ENCODE results near the gene PDLIM5.

Gene PDLIM5

GRCh38 chr4:94650134-94650495, 198.4 kb downstream of the PDLIM5 start:
- Histone ChIP-seq H3K27me3 (ENCODE audit: control insufficient read depth, low read length) (no peaks in the 10 kb centered on the region), H3K36me3 (ENCODE audit: control insufficient read depth, low read length) (no peaks in the 10 kb centered on the region)

GRCh38 chr4:94650690-94651089, 198.9 kb downstream of the PDLIM5 start:
- H3K79me2 ChIP-seq (ENCODE audit: control insufficient read depth, low read length): no peaks in the 10 kb centered on the region
- no peaks in the 10 kb centered on the region for H3K4me1 ChIP-seq (ENCODE audit: control insufficient read depth, low read length)
- no peaks in the 10 kb centered on the region for H4K20me1 ChIP-seq (ENCODE audit: control insufficient read depth, insufficient read depth, low read depth, low read length)
- no peaks in the 10 kb centered on the region for H3K9me2 ChIP-seq (replicated peaks; ENCODE audit: control insufficient read depth, low read length)
- H3K27ac ChIP-seq (ENCODE audit: low read depth, low read length): no peak overlapping the region
- no peaks in the 10 kb centered on the region for H3K9me3 ChIP-seq (ENCODE audit: control insufficient read depth, insufficient read depth, low read length)
- TF ChIP-seq EZH2phosphoT487 (IDR thresholded peaks at IDR 0.05; ENCODE audit: borderline replicate concordance, low read length) (no peak), CTCF (IDR thresholded peaks at IDR 0.05; ENCODE audit: low read depth, low read length, poor library complexity, severe bottlenecking) (no peak)
- H3K4me3 ChIP-seq (ENCODE audit: low read length): no peak overlapping the region
- H3K36me3 ChIP-seq (ENCODE audit: control insufficient read depth, low read length): no peaks in the 10 kb centered on the region
- no peaks in the 10 kb centered on the region for H3F3A ChIP-seq (ENCODE audit: control insufficient read depth, insufficient read depth)
- H3K4me2 ChIP-seq (ENCODE audit: low read length): no peak overlapping the region
- no peaks in the 10 kb centered on the region for H3K27me3 ChIP-seq (ENCODE audit: control insufficient read depth, low read length)

More at GRCh38 chr4:94650134-94650495, 198.4 kb downstream of the PDLIM5 start:
- Histone ChIP-seq H3K9me3 (ENCODE audit: control insufficient read depth, insufficient read depth, low read length) (no peaks in the 10 kb centered on the region), H3F3A (ENCODE audit: control insufficient read depth, insufficient read depth) (no peaks in the 10 kb centered on the region), H3K79me2 (ENCODE audit: control insufficient read depth, low read length) (no peaks in the 10 kb centered on the region), H3K4me2 (ENCODE audit: low read length) (no peak overlapping the region), H3K9me2 (replicated peaks; ENCODE audit: control insufficient read depth, low read length) (no peaks in the 10 kb centered on the region), H3K4me1 (ENCODE audit: control insufficient read depth, low read length) (no peaks in the 10 kb centered on the region), H3K27ac (ENCODE audit: low read depth, low read length) (no peak overlapping the region), H3K4me3 (ENCODE audit: low read length) (no peak overlapping the region), H4K20me1 (ENCODE audit: control insufficient read depth, insufficient read depth, low read depth, low read length) (no peaks in the 10 kb centered on the region)
- TF ChIP-seq CTCF (IDR thresholded peaks at IDR 0.05; ENCODE audit: low read depth, low read length, poor library complexity, severe bottlenecking): no peak
- TF ChIP-seq EZH2phosphoT487 (IDR thresholded peaks at IDR 0.05; ENCODE audit: borderline replicate concordance, low read length): no peak

DNA sequence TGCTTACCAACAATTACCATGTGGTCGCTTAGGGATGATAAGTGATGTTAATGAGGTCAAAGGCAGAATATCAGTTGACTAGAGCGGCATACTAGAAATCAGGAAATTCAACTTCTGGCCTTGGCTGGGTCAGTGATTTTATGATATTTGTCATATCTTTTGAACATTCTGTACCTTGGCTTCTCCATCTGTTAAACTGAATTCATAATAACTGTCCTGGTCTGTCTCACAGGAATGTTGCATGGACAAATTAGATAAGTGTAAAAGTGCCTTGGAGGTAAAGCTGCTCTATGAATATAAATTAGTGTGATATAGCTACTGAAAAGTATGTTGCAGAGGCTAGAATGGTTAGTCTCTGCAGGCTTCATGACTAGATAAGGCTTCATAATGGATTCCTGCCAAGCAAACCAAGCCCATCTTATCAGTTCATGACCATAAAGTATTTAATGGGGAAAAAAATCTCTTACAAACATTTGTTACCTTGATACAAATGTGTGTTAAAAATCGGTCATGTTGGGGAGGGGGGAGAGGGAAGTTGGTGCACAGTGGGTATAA, 201.4 kb downstream of the PDLIM5 start:
- Histone ChIP-seq H4K20me1 (ENCODE audit: control insufficient read depth, insufficient read depth, low read depth, low read length) (no peaks in the 10 kb centered on the region), H3K79me2 (ENCODE audit: control insufficient read depth, low read length) (no peaks in the 10 kb centered on the region), H3K27ac (ENCODE audit: low read depth, low read length) (no peak overlapping the region), H3K9me2 (replicated peaks; ENCODE audit: control insufficient read depth, low read length) (no peaks in the 10 kb centered on the region), H3K4me1 (ENCODE audit: control insufficient read depth, low read length) (no peaks in the 10 kb centered on the region), H3K4me3 (ENCODE audit: low read length) (no peak overlapping the region), H3F3A (ENCODE audit: control insufficient read depth, insufficient read depth) (no peaks in the 10 kb centered on the region), H3K4me2 (ENCODE audit: low read length) (no peak overlapping the region), H3K36me3 (ENCODE audit: control insufficient read depth, low read length) (no peaks in the 10 kb centered on the region), H3K9me3 (ENCODE audit: control insufficient read depth, insufficient read depth, low read length) (no peaks in the 10 kb centered on the region), H3K27me3 (ENCODE audit: control insufficient read depth, low read length) (no peaks in the 10 kb centered on the region)
- no peak for TF ChIP-seq CTCF (IDR thresholded peaks at IDR 0.05; ENCODE audit: low read depth, low read length, poor library complexity, severe bottlenecking)
